Activated gamma-delta T cell treated with anti-CD3 and anti-CD28 coated beads, Interleukin-2, amount 50 U/mL, for 16 hours (primary cell): ENCODE results near the gene PDCL2.
"Not testable (repeated sequence)": the region's sequence is repeated elsewhere in the genome, so short reads cannot be mapped to it uniquely, and the experiment has no call there.

ENCODE experiments used
- DNase-seq: peaks from one replicate; pipeline ENCODE4 v3.0.0-alpha.2; 2020; ENCODE audit warnings: low read depth

The PDCL2 gene

GRCh38 chr4:55588160-55588559, 3.9 kb downstream of the PDCL2 start:
- no peak for DNase-seq

GRCh38 chr4:55582773-55583172, 9.3 kb downstream of the PDCL2 start:
- not testable (repeated sequence) for DNase-seq

GRCh38 chr4:55578341-55579010, 13.6 kb downstream of the PDCL2 start:
- DNase-seq, result no peak

DNA sequence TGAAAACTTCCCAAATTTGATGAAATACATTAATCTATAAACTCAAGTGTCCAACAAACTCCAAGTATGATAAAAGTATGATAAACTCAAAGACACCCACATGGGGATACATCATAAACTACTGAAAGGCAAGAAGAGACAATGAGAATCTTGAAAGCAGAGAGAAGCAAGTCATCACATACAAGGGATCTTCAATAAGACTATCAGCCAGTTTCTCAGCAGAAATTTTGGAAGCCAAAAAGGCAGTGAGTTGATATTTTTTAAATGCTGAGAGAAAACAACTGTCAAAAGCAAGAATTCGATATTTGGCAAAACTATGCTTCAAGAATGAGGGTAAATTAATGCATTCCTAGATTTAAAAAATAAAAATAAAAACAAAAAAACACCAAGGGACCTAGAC, 16.5 kb downstream of the PDCL2 start:
- DNase-seq, result no peak

GRCh38 chr4:55574252-55574651, 17.8 kb downstream of the PDCL2 start:
- no peak for DNase-seq

DNA sequence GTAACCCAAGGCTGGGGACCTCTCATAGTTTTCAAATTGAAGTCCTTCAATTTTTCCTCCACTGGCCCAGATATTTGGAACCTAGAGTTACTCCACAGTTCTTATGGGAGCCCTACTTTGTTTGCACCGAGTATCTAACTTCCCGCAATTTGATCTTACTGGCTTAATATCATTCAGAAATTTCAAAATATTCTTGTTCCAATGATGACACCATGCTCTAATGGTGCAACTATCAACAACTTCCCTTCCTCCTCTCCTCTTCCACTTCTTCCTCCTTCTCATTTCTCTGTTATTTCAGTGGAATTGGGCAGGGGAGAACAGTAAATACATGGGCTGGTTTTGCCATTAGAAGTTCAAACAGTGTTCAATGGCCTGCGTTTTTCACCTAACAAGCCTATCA, 20.2 kb downstream of the PDCL2 start:
- DNase-seq, result no peak

GRCh38 chr4:55568905-55569504, 23.0 kb downstream of the PDCL2 start:
- no peak for DNase-seq

DNA sequence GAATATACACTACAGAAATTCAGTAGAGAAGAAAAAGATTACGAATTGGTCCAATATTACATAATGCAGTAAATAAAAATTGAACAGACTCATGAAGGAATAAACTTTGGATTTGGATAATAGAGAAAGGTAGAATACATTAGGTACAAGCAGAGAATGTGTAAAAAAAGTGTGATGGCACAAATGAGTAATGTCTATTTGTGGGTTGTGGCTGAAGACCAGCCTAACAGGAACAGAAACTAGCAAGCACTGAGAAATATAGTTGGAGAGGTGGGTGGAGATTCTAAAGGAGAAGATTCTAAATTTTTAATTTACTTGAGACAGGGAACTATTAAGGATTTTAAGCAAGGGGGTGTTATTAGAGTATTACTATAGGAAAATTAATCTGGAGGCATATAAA, 30.2 kb downstream of the PDCL2 start:
- DNase-seq, result no peak

GRCh38 chr4:55560096-55560495, 31.9 kb downstream of the PDCL2 start:
- no peak for DNase-seq

- no peak for DNase-seq
Observed at GRCh38 chr4:55554453-55555030, 37.5 kb downstream of the PDCL2 start.

- no peak for DNase-seq
Observed at GRCh38 chr4:55553441-55554201, 38.4 kb downstream of the PDCL2 start.

DNA sequence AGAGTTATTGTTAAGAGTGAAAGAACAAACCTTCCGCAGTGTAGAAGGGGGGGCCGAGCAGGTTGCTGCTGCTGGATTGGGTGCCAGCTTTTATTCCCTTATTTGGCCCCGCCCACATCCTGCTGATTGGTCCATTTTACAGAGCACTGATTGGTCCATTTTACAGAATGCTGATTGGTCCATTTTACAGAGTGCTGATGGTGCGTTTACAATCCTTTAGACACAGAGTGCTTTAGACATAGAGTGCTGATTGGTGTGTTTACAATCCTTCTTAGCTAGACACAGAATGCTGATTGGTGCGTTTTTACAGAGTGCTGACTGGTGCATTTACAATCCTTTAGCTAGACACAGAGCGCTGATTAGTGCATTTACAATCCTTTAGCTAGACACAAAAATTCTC, 40.1 kb downstream of the PDCL2 start:
- not testable (repeated sequence) for DNase-seq

GRCh38 chr4:55549888-55550287, 42.2 kb downstream of the PDCL2 start:
- no peak for DNase-seq

DNA sequence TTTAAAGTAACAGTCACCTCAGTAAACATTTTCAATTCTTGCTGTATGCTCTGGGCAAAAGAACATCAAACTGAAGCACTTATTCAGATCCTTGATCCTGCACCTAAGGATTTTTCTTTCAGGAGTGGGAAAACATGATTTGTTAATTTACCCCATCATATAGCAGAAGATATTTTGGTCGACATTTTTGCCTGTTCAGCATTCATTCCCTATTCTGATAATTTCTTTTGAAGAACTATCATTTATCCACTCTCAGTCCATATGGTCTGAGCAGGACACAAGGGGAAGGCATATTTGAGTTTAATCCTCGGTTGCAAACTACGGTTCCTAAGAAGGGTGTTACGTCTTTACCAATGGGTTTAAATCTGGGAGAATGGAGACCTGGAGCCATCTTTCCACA, 44.1 kb downstream of the PDCL2 start:
- no peak for DNase-seq

- DNase-seq, result no peak
Observed at GRCh38 chr4:55547466-55547770, 44.6 kb downstream of the PDCL2 start.

GRCh38 chr4:55546756-55547465, 45.1 kb downstream of the PDCL2 start, which contains the start of gene CLOCK:
TSS of gene CLOCK (minus strand) at chr4:55546909. CDS start at chr4:55482785, 64,124 bp downstream.
- DNase-seq, result peak; percentile 71

GRCh38 chr4:55546506-55546755, 45.6 kb downstream of the PDCL2 start:
- DNase-seq, result no peak

DNA sequence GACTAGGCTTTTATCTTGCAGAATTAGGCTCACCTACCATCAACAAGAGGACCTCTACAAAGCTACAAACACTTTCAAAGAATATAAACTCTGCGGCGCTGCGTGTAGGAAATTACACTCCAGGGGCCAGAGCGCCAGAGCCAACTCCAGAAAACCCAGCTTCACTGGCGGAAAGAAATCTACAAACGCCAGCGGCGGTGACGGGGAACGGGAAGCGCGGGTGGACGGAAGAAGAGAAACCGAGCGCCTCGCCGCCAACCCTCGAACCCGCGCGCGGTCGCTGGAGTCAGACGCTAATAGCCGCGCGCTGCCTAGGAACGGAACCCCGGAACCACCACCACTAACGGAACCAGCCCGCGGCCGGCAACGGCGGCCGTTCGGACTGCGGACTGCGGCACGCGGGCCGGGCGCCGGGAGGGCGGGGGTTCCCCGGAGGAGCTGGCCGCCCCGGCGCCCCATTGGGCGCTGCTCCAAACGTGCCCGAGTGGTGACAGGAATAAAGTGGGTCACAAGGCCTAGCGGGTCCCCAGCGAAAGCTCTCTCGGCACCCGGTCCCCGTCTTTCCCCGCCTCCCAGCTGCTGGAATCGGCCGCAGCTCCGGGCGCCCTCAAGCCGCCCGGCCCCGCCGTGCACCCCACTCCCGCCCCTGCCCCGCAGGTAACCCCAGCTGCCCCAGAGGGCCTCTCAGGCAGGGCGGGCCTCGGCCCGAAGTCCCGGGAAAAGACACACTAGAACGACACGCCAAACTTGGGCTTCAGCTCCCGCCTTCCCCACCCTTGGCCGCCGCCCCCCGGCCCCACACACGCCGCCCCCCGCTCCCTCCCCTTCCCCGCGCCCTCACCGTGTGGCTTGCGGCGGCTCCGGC, 46.2 kb downstream of the PDCL2 start:
- peak; percentile 24 for DNase-seq

- no peak for DNase-seq
Observed at GRCh38 chr4:55545151-55545550, 46.9 kb downstream of the PDCL2 start.

GRCh38 chr4:55543858-55544257, 48.2 kb downstream of the PDCL2 start:
- no peak for DNase-seq

DNA sequence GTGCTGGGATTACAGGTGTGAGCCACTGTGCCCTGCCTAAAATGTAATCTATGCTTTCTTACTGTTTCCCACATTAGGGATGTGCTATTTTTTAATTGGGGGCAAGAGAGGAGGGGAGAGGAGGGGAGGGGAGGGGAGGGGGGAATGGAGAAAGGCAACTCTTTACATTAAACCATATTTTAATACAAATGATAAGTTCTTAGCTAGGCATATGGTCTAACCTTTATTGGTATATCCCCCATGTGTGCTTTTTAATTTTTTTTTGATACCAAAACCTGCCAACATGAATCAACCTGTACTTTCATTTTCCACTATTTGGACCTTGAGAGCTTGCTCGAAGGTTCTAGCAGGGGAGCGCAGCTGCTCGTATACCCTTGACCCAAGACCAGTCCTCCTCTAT, 51.8 kb downstream of the PDCL2 start:
- DNase-seq, result no peak

GRCh38 chr4:55539658-55540057, 52.4 kb downstream of the PDCL2 start:
- DNase-seq, result no peak
